Activated T-cell treated with anti-CD3 and anti-CD28 coated beads for 4 hours (primary cell): ENCODE results near the gene ATP8A1.
"Not testable (repeated sequence)": the region's sequence is repeated elsewhere in the genome, so short reads cannot be mapped to it uniquely, and the experiment has no call there.

Experiments used
- DNase-seq: peaks from one replicate; pipeline ENCODE4 v3.0.0-alpha.2; 2020

The ATP8A1 gene

DNA sequence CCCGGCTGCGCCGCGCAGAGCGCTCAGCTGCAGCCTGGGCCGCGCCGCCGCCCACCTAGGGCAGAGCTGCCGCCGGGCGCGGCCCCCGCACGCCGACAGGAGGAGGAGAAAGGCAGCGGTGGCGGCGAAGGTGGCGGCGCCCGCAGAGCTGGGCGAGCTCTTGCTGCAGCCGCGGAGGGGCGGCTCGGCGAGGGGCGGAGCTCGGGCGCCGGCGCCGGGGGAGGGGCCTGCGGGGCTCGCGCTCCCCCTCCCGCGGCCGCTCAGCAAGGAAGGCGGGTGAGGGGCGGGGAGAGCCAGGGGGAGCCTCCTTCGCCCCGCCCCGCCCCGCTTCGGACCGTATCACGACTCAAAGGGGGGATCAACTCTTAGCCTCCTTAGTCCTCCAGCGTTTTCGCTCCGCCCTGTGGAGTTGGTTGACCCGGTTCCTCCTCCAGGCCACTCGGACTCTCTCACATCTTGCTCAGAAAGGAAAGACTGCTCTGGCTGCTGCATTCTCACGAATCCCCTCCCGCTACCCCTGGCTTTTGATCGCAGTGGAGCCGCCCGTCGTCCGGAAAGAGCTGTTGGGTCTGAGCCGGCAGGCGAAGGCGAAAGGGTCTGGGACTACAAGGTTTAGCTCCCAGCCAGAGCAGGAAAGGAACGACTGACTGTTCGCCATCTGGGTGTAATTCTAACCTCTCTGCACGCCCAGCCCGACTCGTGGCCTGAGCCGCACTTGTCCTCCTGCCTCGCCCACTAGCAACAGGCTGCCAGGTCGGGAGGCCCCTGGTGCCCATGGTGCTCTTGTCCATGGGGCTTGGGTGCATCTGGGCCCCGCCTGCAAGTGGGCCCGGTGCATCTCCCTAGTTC lies at the start of gene ATP8A1:
ATP8A1 (minus strand) TSS at position 162 of the 849 bp plus-strand sequence. CDS start 232 bp downstream, outside the sequence.
- peak; percentile 87 for DNase-seq

DNA sequence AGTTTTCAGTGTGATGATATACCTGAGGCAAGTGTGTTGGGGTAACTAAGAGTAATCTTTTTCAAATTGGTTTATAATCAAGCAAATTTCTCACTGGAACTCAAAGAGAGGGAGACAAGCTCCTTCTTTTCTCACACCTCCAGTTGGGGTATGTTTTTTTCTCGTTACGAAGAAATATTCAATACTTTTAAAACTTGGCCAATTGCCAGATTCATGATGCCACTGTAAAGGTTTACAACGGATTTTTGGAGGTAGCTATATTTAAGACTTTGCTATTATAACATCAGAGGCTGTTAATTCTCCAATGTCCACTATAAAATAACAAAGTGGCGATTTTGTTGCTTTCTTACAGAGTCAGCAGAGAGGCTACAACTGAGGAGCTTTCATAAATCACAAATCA lies 49.2 kb upstream of the ATP8A1 start:
- no peak for DNase-seq

DNA sequence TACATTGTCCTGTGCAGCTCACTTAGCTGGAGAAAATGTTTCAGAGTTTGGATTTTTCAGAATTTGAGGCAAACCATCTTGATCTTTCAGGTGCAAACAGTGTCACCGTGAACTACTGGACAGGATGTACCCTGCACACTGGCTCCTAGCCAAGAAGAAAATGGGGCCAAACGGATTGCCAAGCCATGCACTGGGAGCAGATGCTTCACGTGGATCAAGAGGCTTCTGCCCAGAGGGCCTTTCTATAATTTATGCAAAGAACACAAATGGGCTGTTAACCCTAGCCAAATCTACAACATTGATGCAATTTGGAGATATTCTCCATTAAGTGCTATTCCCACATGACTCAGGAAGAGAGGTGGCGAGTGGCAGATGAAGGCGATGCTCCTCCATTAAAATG lies 46.9 kb upstream of the ATP8A1 start:
- no peak for DNase-seq

DNA sequence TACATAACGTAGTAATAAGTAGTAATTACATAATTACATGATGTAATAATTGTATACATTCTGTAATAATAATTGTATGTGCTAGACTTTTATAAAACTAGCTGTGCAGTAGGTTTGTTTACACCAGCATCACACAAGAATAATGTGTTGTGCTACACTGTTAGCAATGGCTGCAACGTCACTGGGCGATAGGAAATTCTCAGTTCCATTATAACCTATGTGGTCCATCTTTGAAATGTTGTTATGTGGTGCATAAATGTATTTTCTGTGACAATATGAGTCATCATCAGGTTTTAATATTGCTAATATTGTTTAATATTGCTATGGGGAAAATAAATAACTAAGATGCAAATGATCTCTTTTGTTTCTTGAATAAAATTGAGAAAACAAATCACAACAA lies 46.0 kb upstream of the ATP8A1 start:
- DNase-seq, result no peak

DNA sequence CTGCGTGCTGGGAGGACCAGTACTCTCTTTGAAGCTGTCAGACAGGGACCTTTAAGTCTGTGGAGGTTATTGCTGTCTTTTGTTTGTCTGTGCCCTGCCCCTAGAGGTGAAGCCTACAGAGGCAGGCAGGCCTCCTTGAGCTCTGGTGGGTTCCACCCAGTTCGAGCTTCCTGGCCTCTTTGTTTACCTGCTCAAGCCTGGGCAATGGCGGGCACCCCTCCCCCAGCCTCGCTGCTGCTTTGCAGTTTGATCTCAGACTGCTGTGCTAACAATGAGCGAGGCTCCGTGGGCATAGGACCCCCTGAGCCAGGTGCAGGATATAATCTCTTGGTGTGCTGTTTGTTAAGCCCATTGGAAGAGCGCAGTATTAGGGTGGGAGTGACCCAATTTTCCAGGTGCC lies 44.9 kb upstream of the ATP8A1 start:
- not testable (repeated sequence) for DNase-seq

DNA sequence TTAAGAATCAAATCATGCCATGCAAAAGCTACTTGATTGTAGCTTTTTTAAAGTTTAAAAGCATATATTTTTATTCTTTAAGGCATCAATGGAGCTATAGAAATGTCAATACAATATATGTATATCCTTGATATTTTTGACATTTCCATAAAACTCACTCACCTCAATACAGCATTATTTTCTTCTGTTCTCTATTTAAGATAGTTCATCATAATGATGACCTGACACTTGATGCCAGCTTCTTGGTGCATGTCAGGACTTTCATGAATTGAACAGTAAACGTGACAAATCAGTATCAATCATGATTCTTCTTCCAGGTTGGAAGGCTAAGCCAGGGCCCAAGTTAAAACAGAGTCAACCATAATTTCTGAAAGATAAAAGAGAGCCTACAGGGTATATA lies 33.6 kb upstream of the ATP8A1 start:
- no peak for DNase-seq

DNA sequence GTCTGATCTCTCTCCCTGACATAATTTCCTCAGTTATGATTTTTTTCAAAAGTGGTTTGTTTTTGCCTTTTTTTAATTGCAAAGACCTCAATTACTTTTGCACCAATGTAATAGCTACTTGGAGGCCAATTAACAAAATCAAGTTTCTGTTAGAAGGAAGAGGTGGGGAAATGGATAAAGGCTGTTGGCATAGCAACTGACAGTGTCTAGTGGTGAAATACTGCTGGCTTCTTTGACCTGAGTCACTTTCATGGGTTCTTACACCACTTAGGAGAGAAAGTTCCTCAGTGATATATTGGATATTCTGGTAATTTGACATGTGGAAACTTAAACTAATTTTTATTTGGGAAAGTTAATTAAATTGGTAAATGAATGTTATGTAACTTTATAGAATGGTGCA lies 26.5 kb upstream of the ATP8A1 start:
- DNase-seq, result no peak

DNA sequence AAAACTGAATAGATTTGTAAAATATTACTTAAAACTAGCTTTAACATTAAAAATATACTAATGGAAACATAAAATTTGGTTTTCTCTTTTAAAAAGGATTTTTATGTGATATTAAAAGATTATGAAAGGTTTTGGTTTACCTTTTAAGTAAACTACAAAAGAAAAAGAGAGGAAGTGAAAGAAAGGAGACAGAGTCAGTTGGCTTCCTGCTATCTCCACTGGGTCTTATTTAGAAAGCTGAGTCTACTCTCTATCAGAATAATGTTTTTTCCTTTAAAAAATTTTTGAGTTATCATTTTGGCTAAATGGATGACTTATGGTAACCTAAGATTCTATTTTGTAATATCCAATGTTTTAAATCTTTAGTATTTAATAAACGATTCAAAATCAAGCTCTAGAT lies 21.6 kb upstream of the ATP8A1 start:
- no peak for DNase-seq

DNA sequence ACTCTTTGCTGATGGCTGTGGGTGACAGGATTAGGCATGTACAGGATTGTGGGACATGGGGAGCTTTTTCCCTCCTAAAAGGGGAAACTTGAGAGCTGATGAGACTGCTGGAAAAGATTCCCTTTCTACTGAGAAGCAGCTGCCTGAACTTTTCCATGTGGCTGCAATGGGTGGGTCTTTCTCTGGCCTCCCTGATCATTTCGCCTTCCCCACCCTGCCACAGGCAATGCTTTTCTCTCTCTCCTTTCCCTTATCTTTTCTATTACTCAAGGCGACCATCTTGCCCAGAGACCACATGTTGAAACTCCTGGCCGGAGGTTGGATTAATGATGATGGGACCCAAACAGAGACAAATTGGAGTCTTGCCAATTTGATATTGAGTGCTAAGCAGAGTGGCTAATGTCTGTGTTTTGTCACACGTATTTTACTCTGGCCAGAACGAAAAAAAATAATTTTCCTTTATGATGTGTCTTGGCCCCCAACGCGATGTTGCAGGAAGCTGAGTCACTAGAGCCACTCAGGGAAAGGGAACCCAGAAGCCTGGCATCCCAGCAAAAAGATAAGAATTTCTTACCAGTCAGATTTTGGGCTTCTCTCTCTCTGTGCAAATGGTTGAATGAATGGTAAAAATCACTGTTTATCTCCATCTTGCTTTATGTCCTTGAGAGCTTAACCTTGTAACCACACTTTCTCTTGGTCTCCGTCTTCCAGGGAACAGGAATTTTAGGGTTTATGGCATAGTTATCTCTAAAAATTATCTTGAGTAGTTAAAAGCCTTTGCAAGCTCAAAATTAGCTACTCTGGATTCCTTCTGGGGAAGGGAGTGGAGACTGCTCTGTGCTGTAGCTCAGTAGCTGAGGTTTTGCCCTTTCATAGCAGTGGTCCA lies 19.4 kb upstream of the ATP8A1 start:
- DNase-seq, result no peak

DNA sequence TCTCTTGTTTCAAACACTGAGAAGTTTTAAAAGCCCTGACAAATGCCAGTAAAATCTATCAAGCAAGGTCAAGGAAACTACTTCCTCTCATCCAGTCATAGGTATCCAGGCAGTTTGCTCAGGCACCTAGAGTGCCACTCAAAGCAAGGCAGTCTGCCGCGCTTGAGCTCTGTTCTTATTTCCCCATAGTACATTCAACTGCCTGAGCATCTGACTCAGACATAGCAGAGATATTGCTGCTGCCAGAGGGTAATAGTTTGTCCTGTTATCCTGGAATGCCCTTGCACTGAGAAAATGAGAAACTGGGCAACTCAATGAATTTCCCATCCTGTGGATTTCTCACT lies 16.1 kb upstream of the ATP8A1 start:
- DNase-seq, result no peak

DNA sequence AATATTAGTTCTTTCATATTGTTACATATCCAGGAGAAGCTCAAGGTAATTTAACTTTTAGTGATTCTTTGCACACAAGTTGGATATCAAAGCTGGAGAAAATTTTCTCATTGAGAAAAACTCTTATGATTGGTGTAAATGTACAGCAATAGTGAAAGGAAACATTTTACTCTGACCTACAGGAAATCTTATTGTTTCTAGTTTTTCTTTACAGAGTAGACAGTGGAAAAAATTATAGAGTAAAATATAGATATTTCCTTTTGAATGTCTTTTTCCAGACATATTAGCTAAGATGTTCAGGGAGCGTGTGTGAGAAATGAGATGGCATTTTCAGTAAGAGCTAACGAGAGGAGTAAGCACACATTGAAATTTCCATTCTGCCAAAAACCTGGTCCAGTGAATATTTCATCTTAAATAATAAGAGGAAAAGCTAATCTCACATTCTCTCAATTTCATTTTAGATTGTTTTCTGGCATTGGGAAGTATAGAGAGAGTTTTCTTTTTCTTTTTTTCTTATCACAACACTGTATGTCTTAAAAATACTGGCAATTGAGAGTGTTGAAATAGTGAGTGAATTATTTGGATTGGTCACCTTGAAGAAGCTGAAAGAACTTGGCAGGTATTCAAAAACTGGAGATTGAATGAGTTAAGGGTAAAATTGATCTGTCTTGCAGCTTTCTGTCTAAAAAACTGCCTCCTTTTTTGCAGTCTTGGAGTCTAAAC lies 15.6 kb upstream of the ATP8A1 start:
- no peak for DNase-seq

DNA sequence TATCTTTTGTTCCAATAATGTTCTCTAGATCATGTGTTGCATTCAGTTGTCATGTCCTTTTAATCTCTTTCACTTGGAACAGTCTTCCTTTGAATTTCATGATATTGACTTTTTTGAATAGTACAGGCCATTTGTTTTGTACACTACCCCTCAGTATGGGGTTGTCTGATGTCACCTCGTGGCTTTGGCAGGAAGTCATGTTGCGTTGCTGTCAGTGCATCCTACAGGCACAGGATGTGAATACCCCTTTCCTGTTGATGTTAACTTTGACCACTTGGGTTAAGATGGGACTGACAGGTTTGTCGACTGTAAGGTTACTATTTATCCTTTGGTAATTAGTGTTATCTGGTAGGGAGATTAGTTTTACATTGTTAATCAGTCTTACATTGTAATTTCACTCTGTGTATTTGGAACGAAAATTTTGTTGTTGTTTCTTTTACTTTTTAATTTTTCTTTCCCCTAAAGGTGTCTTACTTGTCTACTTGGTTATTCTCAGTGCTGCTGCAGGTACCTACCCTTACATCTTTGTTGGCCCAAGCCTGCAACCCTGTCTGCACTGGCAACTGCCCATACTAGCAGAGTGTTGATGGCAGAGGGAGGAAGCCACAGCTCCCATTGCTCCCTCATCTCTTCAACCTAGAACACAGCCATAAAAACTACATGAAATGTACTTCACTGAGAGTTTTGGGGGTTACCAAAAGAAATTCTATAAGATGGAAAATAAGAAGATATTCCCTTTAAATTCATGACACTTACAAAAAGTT lies 14.7 kb upstream of the ATP8A1 start:
- DNase-seq, result peak; percentile 17

DNA sequence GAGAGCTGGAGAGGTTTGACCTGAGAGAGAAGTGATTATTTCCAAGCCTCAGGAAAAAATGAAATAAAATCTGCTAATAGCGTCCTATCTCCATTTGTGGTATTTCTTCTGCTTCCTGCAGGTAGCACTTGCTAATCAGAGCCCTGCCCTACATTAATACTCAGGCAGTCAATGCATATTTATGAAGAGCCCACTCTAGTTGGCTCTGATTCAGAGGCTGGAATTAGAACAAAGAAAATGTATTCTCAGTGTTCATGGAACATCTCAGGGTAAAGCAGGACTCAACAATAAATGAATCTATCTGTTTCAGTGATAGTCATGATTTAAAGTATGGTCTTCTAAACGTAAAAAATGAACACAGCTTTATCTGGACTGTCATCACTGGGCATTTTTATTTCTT lies 1.4 kb upstream of the ATP8A1 start:
- no peak for DNase-seq

DNA sequence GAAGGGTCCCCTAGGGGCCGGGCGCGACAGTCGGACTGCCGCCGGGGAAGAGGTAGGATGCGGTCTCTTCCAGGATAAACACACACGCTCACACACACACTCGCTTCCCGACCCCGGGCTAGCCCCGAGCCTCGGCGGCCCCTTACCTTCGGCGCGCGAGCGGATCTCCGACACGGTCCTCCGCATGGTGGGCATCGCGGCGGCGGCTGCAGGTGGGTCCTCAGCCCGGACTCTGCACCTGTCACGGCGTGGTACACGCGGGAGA lies 294 bp downstream of the ATP8A1 start:
- no peak for DNase-seq

DNA sequence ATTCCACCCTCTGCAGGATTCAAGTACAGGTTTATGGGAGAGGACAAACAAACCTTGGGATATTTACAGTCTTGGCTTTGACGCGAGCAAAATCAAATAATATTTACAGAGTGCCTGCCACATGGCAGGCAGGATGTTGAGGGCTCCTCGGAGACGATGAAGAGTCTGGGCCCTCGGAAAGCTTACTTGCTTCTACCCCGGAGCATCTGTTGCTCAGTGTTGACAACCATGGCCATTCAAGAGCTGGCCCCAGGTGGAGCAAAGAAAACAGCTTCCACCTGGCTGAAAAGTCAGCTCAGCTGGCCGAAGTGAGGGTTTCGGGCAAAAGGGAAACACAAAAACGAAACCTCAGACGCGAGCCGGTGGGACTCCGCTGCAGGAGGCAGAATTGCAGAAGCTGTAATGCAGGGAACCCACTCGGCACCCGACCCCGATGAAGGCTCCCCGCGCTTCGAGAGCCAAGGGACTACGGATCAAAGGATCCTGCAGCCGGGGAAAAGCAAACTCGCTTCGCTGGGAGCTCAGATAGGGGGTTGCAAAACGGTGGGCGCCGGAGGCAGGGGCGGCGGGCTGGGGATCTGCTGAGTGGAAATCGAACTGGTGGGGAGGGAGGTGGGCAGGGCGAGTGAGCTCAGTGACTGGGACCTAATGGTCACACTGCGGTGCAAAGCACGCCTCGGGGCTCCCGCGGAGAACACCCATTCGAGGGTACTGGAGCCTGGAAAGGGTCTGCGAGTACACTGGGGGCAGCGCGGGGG lies 805 bp downstream of the ATP8A1 start:
- DNase-seq, result peak; percentile 14

DNA sequence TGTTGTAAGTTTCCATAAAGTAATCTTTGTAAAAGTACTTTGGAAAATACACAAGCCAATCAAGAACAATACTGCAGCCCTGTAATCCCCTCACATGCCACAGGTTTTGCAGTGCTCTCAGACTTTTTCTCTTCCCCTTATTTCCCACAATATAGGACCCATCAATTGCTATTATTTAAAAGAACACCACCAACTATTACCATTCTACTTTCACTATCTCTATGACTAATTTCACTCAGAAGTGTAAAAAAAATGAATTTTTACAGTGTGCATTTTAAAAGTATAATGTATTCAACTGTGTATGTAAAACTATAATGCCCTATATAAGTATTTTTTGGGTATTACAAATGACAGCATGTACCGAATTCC lies 1.7 kb downstream of the ATP8A1 start:
- no peak for DNase-seq

DNA sequence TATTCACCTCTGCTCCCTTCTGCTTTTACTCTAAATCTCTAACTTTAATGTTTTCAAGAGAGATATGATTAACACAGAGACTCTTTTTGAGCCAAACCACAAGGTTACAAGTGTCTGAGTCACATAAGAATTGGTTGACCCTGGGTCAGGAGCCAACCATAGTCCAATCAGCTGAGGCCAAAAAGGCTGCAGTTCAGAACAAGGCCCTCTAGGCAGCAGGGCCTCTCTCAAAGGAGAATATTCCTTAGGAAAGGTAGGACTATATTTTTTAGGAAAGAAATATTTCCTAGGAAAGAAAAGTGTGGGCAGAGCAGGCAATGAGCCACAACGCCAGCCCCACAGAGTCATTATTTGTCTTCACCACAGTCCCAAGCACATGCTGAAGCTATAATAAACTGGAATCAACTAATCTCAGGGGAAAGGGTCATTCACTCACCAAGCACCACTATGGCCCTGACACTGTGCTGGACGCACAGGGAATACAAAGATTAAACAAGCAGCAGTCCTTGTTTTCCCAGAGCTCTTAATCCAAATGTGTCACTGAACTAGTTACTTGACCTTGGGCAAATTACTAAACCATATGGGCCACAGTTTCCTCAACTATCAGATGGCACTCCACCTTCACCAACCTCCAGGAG lies 2.2 kb downstream of the ATP8A1 start:
- DNase-seq, result no peak

DNA sequence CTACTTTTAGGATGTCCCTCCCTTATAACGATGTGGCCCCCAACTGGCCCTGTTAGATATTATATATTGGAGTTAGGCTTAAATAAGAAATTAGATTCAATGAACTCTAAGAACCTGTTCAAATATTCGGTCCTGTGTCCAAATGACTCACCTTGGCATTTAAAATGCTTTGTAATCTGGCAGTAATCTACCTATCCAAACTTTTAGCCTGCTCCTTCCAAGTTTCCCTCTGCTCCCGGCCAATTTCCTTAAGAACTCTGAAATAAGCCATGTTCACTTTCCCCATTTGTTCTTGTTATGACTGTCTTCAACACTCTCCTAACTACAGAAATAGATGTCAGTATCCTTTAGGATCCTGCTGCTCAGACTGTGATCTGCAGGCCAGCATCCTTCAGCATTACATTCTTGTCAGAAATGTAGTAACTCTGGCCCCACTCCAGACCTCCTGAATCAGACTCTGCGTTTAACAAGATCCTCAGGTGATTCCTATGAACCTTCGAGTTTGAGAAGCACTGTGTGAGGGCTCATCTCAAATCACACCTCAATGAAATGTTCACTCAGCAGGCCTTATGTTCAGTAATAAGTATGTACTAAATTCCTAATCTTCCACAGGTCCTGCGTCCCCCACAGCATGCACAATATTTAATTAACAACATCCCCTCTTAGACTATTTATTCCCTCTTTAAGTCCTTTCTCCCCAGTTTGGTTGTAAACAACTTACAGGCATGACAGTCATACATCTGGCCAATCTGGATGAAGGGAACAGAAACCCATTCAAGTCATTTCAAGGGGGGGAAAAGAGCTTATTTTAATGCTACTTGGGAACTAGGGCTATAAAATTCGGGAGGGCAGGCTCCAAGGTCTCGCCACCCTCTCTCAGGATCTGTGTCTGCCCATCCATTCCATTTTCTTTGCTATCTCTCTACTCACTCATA lies 3.0 kb downstream of the ATP8A1 start:
- no peak for DNase-seq

DNA sequence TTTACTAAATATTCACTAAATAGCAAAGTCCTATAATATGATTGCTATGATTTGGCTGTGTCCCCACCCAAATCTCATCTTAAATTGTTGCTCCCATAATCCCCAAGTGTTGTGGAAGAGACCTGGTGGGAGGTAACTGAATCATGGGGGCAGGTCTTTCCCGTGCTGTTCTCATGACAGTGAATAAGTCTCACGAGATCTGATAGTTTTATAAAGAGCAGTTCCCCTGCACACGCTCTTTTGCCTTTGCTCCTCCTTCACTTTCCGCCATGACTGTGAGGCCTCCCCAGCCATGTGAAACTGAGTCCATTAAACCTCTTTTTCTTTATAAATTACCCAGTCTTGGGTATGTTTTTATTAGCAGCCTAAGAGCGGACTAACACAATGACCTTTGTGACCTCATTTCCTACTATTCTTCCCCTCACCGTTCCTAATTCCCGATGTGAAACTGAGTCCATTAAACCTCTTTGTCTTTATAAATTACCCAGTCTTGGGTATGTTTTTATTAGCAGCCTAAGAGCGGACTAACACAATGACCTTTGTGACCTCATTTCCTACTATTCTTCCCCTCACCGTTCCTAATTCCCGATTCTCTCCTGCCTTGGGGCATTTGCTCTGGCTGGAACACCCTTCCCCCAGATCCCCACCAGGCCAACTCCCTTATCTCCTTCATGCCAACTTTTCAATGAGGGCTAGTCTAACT lies 4.2 kb downstream of the ATP8A1 start:
- DNase-seq, result not testable (repeated sequence)

DNA sequence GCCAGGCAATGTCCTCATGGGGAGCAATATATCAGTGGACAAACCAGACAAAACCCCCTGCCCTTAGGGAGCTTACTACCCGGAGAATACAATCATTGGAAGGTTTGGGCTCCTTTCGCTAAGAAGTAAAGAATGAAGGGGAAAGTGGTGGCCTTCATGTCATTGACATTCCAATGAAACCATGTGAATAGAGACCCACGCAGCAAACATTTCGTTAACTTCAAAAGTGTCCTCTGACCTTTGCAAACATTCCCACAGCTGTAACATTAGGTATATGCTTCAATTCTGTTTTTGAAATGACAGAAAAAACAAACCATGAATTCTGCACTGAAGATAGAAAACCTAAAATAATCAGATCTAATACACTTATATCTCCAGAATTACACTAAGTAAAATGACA lies 7.0 kb downstream of the ATP8A1 start:
- DNase-seq, result no peak
